HEK293 (cell line): ENCODE results near the gene CYTH3.

Experiments used
- CTCF ChIA-PET: fragments of 350-600 bp; formaldehyde crosslinking; extraction: SDS; loops from one replicate; lab custom pipeline; 2021; ENCODE audit warnings: antibody characterized with exemption; lab: Yijun Ruan, JAX
- POLR2A ChIA-PET: fragments of 300-600 bp; formaldehyde crosslinking; extraction: SDS; loops from one replicate; lab custom pipeline; 2020; ENCODE audit warnings: antibody characterized with exemption, inconsistent platforms; lab: Yijun Ruan, JAX
- H3K27ac ChIP-seq: fragments of 200-500 bp; sonication (Bioruptor generic); 2 replicates; pipeline ENCODE4 v1.5.1; 2014; ENCODE audit warnings: low read depth, low read length, control low read depth, inconsistent platforms; ENCODE audit errors: extremely low read depth
- H3K36me3 ChIP-seq, 2 experiments: fragments of 200-500 bp in 1 of 2; sonication (Bioruptor generic) in 1 of 2; 1 replicate in 1 of 2; 2 replicates in 1 of 2; pipeline ENCODE4 v1.5.1; 2014 to 2017; ENCODE audit warnings: inconsistent platforms in 2 of 2, low read length in 2 of 2; ENCODE audit not compliant: control insufficient read depth in 2 of 2, insufficient read depth in 1 of 2
- H3K4me1 ChIP-seq: fragments of 200-500 bp; sonication (Bioruptor generic); 2 replicates; pipeline ENCODE4 v1.5.1; 2014; ENCODE audit warnings: mild to moderate bottlenecking, low read length, inconsistent platforms; ENCODE audit not compliant: control insufficient read depth, insufficient read depth
- H3K4me3 ChIP-seq: 2 replicates; pipeline ENCODE4 v1.5.1; 2011; ENCODE audit warnings: low read depth, mild to moderate bottlenecking, control low read depth, low read length, moderate library complexity
- H3K9me3 ChIP-seq: fragments of 200-500 bp; sonication (Bioruptor generic); 2 replicates; pipeline ENCODE4 v1.5.1; 2014; ENCODE audit warnings: low read depth, low read length, inconsistent platforms; ENCODE audit not compliant: control insufficient read depth, insufficient read depth
- OSR2 ChIP-seq: fragments of 450-650 bp; formaldehyde crosslinking; IDR thresholded peaks from 2 replicates; pipeline ENCODE4 v1.5.1; 2016; ENCODE audit warnings: missing biosample characterization, missing genetic modification characterization
- SETDB1 ChIP-seq: IDR thresholded peaks from one replicate; pipeline ENCODE4 v1.6.1; 2017; ENCODE audit warnings: mild to moderate bottlenecking, low read length, moderate library complexity, mixed read lengths; ENCODE audit not compliant: insufficient read length
- TSHZ1 ChIP-seq: fragments of 450-650 bp; formaldehyde crosslinking; IDR thresholded peaks from 2 replicates; pipeline ENCODE4 v1.5.1; 2016; ENCODE audit warnings: missing biosample characterization, missing genetic modification characterization, borderline replicate concordance
- ZBTB17 ChIP-seq: fragments of 450-650 bp; formaldehyde crosslinking; IDR thresholded peaks from 2 replicates; pipeline ENCODE4 v1.5.1; 2016; ENCODE audit warnings: missing biosample characterization, missing genetic modification characterization
- ZNF10 ChIP-seq: fragments of 450-650 bp; formaldehyde crosslinking; IDR thresholded peaks from 2 replicates; pipeline ENCODE4 v1.5.1; 2017; ENCODE audit warnings: missing biosample characterization, missing genetic modification characterization
- ZNF146 ChIP-seq: fragments of 450-650 bp; formaldehyde crosslinking; IDR thresholded peaks from 2 replicates; pipeline ENCODE4 v1.5.1; 2016; ENCODE audit warnings: missing biosample characterization, missing genetic modification characterization
- ZNF19 ChIP-seq: fragments of 450-650 bp; formaldehyde crosslinking; IDR thresholded peaks from 2 replicates; pipeline ENCODE4; 2016; ENCODE audit warnings: missing biosample characterization, missing genetic modification characterization, low read depth
- ZNF433 ChIP-seq: fragments of 450-650 bp; formaldehyde crosslinking; IDR thresholded peaks from 2 replicates; pipeline ENCODE4 v1.5.1; 2016; ENCODE audit warnings: missing biosample characterization, missing genetic modification characterization, low read depth
- ZNF510 ChIP-seq: fragments of 450-650 bp; formaldehyde crosslinking; IDR thresholded peaks from 2 replicates; pipeline ENCODE4 v1.5.1; 2018; ENCODE audit warnings: mild to moderate bottlenecking, missing genetic modification characterization, missing biosample characterization; ENCODE audit not compliant: insufficient replicate concordance
- ZNF518A ChIP-seq: fragments of 450-650 bp; formaldehyde crosslinking; conservative IDR thresholded peaks from 2 replicates; pipeline ENCODE4 v1.5.1; 2016; ENCODE audit warnings: low read depth, missing biosample characterization, missing genetic modification characterization
- ZNF549 ChIP-seq: fragments of 450-650 bp; IDR thresholded peaks from 2 replicates; pipeline ENCODE4 v1.5.1; 2018; ENCODE audit warnings: missing biosample characterization, missing genetic modification characterization, mild to moderate bottlenecking, inconsistent platforms, moderate library complexity
- ZNF560 ChIP-seq: fragments of 450-650 bp; formaldehyde crosslinking; IDR thresholded peaks from 2 replicates; pipeline ENCODE4 v1.5.1; 2017; ENCODE audit warnings: missing biosample characterization, missing genetic modification characterization, borderline replicate concordance
- ZNF747 ChIP-seq: fragments of 450-650 bp; formaldehyde crosslinking; IDR thresholded peaks from 2 replicates; pipeline ENCODE4 v1.5.1; 2016; ENCODE audit warnings: missing biosample characterization, missing genetic modification characterization
- ZSCAN23 ChIP-seq: fragments of 450-650 bp; formaldehyde crosslinking; IDR thresholded peaks from 2 replicates; pipeline ENCODE4 v1.5.1; 2016; ENCODE audit warnings: missing biosample characterization, missing genetic modification characterization
- TF ChIP-seq, protein P1 (sequence below): fragments of 450-650 bp; formaldehyde crosslinking; IDR thresholded peaks from 2 replicates; pipeline ENCODE4 v1.5.1; 2016; ENCODE audit warnings: missing biosample characterization, missing genetic modification characterization
- TF ChIP-seq, protein P2 (sequence below): fragments of 450-650 bp; formaldehyde crosslinking; IDR thresholded peaks from 2 replicates; pipeline ENCODE4 v1.5.1; 2017; ENCODE audit warnings: missing biosample characterization, missing genetic modification characterization

CYTH3 gene

GRCh38 chr7:6178298-6179029 is 94.0 kb downstream of the CYTH3 start:
- peaks cover 0 to 6% of the 10 kb centered on the region in 2 experiments; a peak in 2 of 3 replicates for H3K36me3 ChIP-seq

More at GRCh38 chr7:6178298-6179029, 94.0 kb downstream of the CYTH3 start:
- ChIA-PET POLR2A (no interaction called here), CTCF (interaction anchor here (0.7 to 0.9 kb wide), 3 partner anchors 18 to 144 kb away, joined by 4 to 5 read pairs (median 4); no protein-coding TSS in a partner anchor)
- TF ChIP-seq ZNF549 (tag by site-specific recombination) (no peak), ZSCAN23 (tag by site-specific recombination) (no peak), ZNF433 (tag by site-specific recombination) (no peak), ZBTB17 (tag by site-specific recombination) (no peak), ZNF10 (no peak), TSHZ1 (tag by site-specific recombination) (no peak), ZNF510 (tag by site-specific recombination) (no peak), ZNF518A (tag by site-specific recombination) (no peak), OSR2 (no peak), ZNF146 (tag by site-specific recombination) (no peak), ZNF19 (tag by site-specific recombination) (no peak), SETDB1 (no peak), ZNF747 (tag by site-specific recombination) (no peak), ZNF560 (no peak)
- TF ChIP-seq, protein P1, sequence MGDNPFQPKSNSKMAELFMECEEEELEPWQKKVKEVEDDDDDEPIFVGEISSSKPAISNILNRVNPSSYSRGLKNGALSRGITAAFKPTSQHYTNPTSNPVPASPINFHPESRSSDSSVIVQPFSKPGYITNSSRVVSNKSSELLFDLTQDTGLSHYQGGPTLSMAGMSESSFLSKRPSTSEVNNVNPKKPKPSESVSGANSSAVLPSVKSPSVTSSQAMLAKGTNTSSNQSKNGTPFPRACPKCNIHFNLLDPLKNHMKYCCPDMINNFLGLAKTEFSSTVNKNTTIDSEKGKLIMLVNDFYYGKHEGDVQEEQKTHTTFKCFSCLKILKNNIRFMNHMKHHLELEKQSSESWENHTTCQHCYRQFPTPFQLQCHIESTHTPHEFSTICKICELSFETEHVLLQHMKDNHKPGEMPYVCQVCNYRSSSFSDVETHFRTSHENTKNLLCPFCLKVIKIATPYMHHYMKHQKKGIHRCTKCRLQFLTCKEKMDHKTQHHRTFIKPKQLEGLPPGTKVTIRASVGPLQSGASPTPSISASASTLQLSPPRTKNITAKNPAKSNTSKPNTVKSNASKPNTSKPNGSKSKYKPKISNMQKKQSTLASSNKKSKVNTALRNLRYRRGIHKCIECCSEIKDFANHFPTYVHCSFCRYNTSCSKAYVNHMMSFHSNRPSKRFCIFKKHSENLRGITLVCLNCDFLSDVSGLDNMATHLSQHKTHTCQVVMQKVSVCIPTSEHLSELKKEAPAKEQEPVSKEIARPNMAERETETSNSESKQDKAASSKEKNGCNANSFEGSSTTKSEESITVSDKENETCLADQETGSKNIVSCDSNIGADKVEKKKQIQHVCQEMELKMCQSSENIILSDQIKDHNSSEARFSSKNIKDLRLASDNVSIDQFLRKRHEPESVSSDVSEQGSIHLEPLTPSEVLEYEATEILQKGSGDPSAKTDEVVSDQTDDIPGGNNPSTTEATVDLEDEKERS (tag by site-specific recombination), result no peak
- TF ChIP-seq, protein P2, sequence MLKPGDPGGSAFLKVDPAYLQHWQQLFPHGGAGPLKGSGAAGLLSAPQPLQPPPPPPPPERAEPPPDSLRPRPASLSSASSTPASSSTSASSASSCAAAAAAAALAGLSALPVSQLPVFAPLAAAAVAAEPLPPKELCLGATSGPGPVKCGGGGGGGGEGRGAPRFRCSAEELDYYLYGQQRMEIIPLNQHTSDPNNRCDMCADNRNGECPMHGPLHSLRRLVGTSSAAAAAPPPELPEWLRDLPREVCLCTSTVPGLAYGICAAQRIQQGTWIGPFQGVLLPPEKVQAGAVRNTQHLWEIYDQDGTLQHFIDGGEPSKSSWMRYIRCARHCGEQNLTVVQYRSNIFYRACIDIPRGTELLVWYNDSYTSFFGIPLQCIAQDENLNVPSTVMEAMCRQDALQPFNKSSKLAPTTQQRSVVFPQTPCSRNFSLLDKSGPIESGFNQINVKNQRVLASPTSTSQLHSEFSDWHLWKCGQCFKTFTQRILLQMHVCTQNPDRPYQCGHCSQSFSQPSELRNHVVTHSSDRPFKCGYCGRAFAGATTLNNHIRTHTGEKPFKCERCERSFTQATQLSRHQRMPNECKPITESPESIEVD, result no peak
- H3K27ac ChIP-seq, result no peak overlapping the region
- no peak overlapping the region for H3K4me3 ChIP-seq
- no peaks in the 10 kb centered on the region for H3K9me3 ChIP-seq
- no peaks in the 10 kb centered on the region for H3K4me1 ChIP-seq
